B cell (primary cell): ENCODE data around the gene MVB12A.

Experiments used
- EZH2 ChIP-seq: IDR thresholded peaks from 2 replicates; pipeline ENCODE4 v1.6.1; 2012; ENCODE audit warnings: borderline replicate concordance, low read depth, mild to moderate bottlenecking, moderate library complexity, low read length; ENCODE audit not compliant: insufficient read depth, poor library complexity, severe bottlenecking
- TF ChIP-seq, protein P1 (sequence below): fragments of 200-600 bp; IDR thresholded peaks from one replicate; pipeline ENCODE4 v1.8.0; 2022; ENCODE audit warnings: antibody characterized with exemption, mild to moderate bottlenecking

GRCh38 chr19:17421942-17422341, 2.1 kb downstream of the MVB12A start:
- TF ChIP-seq, protein P1, sequence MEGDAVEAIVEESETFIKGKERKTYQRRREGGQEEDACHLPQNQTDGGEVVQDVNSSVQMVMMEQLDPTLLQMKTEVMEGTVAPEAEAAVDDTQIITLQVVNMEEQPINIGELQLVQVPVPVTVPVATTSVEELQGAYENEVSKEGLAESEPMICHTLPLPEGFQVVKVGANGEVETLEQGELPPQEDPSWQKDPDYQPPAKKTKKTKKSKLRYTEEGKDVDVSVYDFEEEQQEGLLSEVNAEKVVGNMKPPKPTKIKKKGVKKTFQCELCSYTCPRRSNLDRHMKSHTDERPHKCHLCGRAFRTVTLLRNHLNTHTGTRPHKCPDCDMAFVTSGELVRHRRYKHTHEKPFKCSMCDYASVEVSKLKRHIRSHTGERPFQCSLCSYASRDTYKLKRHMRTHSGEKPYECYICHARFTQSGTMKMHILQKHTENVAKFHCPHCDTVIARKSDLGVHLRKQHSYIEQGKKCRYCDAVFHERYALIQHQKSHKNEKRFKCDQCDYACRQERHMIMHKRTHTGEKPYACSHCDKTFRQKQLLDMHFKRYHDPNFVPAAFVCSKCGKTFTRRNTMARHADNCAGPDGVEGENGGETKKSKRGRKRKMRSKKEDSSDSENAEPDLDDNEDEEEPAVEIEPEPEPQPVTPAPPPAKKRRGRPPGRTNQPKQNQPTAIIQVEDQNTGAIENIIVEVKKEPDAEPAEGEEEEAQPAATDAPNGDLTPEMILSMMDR = no peak
- TF ChIP-seq EZH2 = no peak
